Activated CD8-positive, alpha-beta memory T cell treated with anti-CD3 and anti-CD28 coated beads for 48 hours (primary cell): ENCODE measurements around the gene KCNJ10.
"Not testable (repeated sequence)": the region's sequence is repeated elsewhere in the genome, so short reads cannot be mapped to it uniquely, and the experiment has no call there.

Experiments
- DNase-seq, 3 experiments: peaks; one replicate each; pipeline ENCODE4 v3.0.0-alpha.2; 2020; ENCODE audit warnings: low read depth in 2 of 3, low spot score in 2 of 3

KCNJ10 gene

DNA sequence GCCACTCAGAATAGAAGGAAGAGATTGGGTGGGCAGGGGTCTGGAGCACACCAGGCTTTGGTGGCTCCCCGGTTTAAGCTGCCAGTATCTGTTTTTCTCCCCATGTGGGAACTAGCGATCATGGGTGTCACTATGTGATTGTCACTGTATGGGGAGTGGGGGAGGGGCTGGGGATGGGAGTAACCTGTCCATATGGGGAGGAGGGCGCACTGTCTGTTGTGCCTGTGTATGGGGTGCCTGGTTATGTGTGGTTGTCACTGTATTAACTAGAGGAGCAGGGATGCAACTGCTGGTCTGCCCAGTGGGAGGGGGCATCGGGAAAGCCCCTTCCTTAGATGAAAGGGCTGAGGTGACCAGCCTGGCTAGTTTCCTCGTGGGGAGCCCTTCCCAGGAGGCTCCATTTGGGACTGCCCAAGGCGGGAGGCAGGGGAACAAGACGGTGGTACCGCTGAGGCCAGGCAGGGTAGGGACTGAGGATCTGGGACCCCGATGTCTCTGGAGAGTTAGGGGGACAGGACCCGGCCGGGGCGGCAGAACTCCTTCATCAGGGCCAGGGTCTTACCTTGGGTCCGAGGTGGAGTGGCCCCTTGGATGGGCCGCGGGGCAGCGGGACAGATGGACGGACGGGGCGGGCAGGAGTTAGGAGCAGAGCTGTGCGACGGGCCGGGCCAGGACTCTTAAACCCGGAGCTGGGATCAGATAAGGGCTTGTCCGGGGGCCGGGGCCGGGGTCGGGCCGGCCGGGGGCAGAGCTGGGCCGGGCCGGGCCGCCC is at the start of gene KCNJ10:
KCNJ10 (minus strand) TSS at position 701 of the 772 bp plus-strand sequence. CDS start 27,628 bp downstream, outside the sequence.
- no peak for DNase-seq

DNA sequence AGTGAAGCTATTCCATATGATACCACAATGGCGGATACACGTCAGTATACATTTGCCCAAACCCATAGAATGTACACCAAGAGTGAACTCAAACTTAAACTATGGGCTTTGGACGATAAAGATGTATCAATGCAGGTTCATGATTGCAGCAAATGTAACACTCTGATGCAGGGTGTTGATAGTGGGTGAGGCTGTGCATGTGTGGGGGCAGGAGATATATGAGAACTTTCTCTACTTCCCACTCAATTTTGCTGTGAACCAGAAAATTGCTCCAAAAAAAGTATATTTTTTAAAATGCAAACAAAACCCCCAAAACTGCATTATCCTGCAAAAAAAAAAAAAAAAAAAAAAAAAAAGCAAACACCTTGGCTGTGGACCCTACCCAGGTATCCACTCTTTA is 49.0 kb upstream of the KCNJ10 start:
- no peak for DNase-seq

DNA sequence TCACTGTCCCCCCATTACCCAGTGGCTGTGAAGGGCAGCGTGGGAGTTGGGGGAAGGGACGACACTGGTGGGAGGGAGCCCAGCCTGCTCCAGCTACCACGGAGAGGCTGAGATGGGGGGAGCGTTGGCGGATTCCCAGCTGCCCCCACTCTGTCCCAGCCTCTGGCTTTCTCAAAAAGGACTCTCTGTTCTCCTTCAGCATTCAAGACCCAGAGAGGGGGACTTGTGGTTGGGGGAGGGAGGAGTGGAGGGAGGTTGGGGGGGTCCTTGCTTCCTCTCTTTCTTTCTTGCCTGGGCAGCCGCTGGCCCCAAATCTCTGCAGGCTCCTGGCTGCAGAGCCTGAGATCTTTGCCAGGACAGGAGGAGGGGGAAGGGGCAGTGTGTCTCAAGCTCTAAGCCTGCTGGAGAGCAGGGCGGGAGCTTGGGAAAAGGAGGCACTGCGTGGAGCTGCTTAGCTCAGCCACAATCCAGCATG is 47.8 kb upstream of the KCNJ10 start:
- no peak for DNase-seq

DNA sequence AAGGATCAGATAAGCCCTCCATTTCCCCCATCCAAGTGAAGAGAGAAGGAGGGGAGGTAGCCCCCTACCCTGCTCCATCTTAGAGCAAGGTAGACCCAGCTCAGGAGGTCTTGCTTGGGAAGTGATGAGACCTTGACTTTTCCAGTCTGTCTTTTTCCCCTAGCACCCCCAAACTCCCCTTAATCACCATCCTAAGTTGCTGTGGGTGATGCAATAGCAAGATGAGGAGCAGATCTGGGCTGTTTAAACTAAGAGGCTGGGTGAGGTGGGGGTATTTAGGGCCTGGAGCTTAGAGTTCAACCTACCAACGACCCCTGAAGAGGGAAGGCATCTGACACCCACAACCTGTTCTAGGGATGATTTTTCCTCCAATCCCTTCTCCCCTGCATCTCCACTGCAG is 47.3 kb upstream of the KCNJ10 start:
- no peak for DNase-seq

DNA sequence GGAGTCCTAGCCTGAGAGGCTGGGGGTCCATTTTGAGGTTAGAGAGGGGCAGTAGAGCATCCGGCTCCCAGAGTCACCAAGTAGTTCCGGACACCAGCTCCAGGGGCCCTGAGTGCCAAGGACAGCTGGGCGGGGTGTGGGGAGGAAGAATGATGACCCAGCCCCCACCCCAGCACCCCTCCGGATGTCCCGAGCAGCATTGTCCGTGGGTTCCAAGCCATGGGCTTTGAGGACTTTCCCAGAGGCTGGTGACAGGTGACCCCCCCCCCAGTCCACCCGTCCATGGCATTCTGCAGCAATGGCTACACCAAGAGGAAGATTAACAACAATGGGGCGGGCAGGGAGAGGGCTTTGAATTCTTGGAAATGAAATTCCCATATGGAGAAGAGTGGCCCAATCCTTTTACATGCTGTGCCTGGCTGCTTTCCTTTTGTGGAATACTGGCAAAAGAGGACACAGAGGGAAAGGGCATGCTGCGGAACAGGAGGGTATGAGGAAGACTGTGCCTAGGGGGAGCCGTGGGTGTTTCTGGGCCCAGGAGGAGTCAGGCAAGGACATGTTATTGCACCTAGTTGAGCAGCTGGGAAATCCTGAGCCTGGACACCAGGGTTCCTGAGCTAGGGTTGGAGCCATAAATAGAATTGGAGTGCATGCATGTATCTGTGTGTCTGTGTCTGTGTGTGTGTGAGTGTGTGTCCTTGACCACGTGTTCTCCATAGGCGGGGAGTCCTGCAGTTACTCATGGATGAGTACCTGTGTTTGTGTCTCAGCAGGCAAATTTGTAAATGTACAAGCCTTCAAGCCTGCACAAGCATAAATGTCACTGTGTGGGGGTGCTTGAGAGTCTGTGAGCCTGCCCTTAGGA is 46.6 kb upstream of the KCNJ10 start:
- DNase-seq: no peak

DNA sequence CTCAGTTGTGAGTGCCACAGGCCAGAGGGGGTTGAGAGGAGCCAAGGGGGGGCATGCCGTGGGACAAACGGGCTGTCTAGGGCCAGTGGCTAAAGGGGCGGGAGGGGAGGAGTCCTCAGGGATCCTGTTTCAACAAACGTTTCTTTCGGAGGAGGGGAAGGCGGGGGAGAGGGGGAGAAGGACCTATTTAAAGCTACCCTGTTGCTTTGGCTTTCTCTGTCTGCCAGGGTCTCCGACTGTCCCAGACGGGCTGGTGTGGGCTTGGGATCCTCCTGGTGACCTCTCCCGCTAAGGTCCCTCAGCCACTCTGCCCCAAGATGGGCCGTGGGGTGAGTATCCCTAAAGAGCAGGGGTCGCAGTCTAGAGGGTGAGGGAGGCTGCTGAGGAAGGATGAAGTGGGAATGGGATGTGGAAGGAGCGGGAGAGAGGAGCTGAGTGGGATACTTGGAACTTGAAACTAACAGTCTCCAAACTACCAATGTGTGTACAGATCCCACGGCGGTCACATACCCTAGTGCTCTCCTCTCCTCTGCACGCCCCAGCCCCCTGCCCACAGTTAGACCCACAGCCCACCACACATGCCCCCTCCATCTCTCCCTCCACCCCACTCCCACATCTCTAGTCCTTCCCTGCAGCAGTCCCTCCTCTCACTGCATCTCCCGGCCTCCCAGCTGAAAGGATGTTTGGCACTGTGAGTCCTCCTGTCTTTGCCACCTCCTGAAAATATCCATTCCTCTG is 45.8 kb upstream of the KCNJ10 start, which contains the start of gene ATP1A2:
ATP1A2 (plus strand) TSS at position 215 of the 738 bp plus-strand sequence; CDS start at position 318, 103 bp downstream.
- DNase-seq: no peak

DNA sequence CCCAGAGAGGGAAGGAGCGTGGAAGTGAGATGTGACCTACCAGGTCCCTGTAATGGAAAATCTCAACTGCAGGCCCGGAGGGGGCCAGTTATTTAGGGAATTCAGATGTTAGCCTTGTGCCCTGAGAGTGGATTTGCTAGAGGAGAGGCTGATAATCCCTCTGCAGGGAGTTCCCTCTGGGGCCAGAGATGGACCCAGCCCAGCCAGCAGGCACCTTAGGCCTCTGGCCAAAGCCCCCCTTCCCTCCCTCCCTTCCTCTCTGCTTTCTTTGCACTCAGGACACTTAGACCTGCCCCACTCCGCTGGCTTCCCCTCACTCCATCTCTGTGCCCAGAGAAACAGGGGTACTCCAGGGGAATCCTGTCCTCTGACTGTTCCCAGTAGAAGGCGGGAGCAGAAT is 44.1 kb upstream of the KCNJ10 start:
- no peak for DNase-seq

DNA sequence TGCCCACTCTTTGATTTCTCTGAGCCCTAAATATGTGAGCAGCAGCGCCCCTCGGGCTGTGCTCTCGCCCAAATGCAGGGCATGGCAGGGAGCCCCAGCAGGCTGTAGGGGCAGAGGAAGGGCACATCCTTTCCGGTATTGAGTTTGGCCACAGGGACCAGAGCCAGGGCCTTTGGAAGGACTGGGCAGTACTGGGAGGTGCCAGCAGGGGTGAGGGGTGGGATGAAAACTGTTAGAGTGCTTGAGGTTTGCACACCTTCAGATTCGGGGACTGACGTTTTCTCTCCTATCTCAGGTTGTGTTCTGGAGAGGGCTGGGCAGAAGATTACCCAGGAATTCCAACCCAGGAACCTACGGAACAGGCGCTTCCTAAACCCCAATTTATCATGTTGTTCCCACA is 43.4 kb upstream of the KCNJ10 start:
- no peak for DNase-seq

DNA sequence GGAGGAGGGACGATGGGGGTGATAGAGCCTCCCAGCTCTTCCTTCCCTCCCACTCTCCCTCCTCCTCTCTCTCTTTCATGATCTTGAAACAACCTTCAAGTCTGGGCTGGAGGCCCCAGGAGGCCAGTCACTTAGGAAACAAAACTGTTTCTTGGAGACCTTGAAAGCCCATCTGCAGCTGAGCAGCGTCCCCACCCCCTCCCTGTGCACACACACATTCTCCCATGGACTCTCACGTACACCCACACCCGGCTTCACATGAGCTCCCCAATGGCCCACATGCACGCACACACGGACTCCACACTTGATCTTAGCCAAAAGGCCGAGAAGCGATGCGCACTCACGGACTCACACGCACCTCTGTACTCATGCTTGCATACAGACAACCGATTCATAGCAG is 42.4 kb upstream of the KCNJ10 start:
- no peak for DNase-seq

DNA sequence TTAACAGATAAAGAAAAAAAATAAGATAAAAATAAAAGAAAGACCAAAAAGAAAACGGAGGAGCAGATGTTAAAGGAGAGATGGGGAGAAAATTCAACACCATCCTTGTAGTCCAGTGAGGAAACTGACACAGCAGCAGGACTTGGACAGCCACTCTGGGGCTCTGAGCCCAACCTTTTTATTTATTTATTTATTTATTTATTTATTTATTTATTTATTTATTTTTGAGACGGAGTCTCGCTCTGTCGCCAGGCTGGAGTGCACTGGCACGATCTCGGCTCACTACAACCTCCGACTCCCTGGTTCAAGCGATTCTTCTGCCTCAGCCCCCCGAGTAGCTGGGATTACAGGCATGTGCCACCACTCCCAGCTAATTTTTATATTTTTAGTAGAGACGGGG is 41.5 kb upstream of the KCNJ10 start:
- DNase-seq: not testable (repeated sequence)

DNA sequence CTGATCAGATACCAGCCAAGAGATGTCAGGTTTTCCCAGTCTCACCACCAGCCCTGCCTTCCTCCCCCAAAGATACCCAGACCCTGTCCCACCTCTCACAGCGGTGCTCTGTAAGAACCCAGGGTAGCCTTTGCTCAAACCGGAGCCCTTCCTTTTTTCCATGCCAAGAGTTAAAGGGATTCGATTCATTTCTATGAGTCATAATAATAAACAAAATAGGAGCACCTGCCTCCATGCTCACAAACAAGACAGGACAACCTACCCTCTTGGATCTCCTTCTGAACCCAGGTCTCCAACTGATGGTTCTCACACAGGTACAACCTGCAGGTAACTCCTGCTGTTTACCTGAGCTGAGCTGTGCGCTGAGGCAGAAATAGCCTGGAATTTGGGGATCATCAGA is 39.7 kb upstream of the KCNJ10 start:
- DNase-seq: no peak

DNA sequence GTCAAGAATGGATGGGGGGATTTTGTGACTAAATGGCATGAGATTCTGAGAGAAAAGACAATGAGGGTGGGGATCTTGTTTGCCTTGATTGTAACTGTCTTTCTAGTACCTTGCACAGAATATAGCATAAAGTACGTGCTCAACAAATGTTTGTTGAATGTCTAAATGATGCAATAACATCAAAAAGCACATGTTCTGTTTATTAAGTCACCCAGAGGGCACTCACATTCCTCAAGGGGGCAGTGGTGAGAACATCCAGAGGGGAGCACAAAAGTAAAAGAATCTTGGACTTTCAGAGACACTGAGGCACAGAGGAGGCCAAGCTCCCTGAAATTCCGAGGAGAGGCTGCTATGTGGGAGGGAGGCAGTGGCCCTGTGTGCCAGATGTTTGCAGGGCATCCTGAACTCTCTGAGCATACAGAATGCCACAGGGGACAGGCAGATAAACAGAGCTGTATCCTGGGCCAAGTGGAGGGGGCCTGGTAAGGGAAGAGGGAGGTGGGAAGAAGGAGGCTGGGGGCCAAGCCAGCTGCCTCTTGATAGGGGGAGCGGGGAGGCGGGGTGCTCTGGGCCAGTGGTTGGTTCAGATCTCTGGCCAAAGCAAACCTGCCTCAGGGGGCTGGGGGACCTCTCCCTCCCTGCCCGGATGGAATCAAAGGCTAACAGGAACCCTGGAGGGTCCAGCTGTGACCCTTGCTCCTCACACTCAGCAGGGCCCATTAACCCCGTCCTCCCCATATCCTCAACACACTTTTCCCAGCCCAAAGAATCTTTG is 39.1 kb upstream of the KCNJ10 start:
- no peak for DNase-seq

DNA sequence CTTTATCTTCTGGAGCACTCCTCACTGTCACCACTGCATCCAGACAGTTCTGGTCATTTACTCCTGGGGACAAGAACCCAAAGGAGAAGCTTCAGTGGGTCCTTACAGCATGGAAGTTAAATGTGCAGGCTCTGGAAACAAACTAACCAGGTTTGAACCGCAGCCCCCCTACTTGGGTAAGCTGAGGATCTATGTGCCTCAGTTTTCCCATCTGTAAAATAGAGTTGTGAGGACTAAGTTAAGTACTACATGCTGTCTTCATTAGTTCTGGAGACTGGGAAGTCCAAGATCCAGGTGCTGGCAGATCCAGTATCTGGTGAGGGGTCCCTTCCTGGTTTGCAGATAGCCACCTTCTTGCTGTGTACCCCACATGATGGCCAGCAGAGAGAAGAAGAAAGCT is 37.6 kb upstream of the KCNJ10 start:
- DNase-seq: no peak

DNA sequence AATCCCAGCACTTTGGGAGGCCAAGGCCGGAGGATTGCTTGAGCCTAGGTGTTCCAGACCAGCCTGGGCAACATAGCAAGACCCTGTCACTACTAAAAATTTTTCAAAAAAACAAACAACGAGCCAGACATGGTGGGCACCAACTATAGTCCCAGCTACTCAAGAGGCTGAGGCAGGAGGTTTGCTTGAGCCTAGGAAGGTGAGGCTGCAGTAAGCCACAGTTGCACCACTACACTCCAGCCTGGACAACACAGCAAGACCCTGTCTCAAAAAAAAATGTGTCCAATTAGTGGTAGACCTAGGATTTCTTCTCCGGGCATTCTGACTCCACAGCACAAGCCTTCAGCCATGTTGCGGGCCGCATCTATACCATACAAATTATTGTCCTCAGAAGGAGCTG is 35.2 kb upstream of the KCNJ10 start:
- no peak for DNase-seq

DNA sequence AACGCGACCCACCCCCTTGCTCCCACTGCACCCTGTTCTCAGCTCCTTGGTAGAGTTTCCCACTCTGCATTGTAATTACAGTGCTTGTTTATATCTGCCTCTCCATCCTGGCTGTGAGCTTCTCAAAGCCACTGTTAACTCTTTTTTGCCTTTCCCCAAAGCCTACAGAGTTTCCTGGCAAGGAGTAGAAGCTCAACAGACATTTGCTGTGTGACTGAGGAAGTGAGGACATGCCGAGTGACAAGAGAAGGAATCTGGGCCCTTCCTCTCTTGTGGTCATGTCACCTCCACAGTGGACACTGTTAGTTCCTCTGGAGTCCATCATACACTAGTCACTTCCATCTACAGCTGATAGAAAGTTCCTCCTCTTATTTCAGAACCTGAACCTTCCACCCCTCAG is 34.5 kb upstream of the KCNJ10 start:
- DNase-seq: no peak

DNA sequence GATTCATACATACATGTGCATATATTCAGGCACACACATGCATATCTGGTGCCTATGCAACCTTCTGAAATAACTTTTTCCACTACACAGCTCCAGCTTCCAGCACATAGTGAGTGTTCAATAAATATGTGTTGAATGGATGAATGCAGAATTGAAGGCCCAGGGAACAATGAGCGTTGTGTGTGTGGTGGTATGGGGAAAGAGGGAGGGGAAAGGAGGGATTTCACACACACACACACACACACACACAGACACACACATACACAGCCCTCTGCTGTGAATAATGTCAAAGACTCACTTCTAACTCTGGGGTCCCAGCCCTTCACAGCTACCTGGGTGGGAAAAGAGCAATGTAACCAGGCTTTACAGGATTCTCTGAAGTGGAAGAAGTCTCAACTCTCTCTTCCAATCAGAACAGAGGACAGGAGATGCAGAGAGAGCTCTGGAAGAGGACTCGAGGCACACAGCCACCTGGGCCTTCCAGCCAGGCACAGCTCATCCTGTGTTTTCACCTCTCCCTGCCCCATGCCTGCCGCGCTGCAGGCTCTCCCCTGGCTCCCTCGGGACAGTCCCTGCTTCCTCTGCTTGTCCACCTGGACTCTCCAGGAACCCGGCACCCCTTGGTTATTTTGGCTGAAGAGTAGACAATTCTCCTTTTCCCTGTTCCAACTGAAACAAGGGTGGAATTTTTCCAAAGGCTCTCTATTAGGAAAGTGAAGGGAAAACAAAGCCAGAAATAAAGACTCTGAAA is 33.9 kb upstream of the KCNJ10 start:
- no peak for DNase-seq

DNA sequence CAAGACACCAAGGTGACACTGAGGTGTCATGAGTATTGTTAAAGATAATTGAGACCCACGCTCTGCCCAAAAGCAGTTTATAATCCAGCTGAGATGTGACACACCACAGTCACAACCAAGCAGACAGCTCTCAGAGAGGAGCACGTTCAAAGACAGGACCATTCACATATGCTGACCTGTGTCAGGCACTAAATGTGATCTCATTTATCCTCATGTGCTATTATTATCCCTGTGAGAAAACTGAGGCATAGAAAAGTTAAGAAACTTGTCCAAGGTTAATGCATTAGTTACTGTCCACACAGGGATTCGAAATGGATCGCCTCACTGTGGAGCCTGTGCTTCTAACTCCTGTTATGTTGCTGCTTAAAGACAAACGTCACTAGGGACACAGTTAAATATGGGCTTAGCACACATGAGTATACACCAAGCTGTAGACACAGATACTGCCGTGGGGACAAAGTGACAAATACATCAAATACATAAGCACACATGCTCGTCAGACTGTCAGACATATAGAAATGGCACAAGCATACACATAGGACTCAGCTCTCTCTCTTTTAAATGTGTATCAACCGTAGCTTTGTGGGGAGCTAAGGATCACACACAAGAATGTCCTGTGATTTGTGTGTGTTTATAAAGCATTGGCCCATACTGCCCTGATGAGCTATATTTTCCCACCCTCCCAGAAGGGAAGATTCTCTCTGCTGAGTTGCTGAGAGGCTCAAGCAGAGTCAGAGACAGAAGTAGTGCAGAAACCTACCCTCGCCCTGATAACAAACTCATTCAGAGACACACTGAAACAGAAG is 32.0 kb upstream of the KCNJ10 start:
- no peak for DNase-seq

DNA sequence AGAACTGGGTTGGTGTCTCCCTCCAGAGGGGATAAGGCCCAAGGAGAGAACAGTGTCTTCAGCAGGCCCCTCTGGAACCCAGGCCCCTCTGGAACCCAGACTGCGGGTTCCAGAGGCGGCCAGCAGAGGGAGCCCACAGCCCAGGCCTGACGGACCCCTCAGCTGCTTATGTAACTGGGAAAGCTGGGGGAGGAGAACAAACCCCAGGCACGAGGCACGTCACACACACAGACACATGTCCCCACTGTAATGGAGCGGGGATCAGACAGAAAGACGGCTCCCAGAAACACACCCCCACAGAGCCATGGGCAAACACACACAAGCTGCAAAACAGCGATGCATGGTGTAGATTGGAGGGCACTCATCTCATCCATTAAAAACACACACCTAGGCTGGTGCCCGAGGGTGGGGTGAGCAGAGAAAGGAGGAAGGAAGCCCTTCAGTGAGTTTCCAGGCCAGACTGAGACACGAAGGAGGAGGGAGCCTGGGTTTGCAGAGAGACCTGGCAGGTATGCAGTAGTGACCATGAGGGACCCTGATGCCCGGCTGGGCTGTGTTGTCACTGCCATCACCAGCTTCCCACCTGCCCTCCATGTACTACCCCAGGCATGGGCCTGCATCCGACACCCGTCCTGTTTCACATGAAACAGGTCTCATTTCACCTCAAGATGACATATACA is 31.2 kb upstream of the KCNJ10 start:
- peak in 2 of 3 experiments; percentile 53 to 54 for DNase-seq
